ENCODE data around the gene GRIA4.

Gene GRIA4

DNA sequence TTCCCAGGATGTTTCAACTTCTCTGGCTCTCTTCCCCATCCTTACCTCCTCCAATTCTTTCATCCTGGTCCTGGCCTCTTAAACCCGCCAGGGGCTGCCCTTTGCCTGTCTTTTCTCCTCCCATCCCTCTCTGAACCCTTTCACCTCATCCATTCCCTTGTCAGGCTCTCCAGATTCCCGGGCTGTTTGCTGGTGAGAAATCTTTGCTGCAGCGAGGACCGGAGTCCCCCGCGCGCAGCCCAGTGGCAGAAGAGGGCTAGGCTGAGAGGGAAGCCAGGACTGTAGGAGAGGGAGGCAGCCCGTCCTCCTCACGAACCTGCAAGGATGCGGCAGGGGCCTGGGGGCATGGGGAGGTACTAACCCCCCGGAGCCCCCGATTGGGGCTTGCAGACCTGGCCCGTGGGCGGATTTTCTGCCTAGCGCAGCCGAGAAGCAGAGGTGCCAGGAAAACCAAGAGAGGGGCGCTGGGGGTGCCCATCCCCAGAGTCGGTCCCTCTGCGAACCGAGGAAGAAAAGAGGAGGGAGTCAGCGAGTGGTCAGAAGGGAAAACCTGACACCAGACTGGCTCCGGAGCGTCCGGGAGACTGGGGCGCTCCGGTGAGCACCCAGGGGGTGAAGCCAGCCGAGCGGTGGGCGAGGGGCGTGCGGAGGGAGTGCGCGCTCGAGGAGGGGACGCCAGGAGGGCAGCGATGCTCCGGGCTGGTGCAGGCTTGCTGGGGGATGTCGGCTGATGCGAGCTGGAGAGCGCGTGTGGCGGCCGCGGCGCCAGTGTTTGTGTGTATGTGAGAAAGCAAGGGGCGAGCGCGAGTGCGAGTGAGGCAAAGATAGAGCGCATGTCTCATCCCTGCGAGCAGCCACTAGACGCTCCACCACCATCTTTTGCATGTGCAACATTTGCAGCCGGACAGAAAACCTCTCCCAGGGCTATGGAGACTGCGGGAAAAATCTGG lies at the start of gene GRIA4:
Gene GRIA4 (plus strand): TSS at position 242 of the 950 bp plus-strand sequence. CDS start 925 bp downstream, outside the sequence.
- DNase-seq = no peak

- no peak for DNase-seq
Observed at GRCh38 chr11:105573091-105573490, 36.8 kb upstream of the GRIA4 start.

GRCh38 chr11:105574974-105575373 lies 34.9 kb upstream of the GRIA4 start:
- DNase-seq = no peak

GRCh38 chr11:105577641-105578040 lies 32.2 kb upstream of the GRIA4 start:
- no peak for DNase-seq

DNA sequence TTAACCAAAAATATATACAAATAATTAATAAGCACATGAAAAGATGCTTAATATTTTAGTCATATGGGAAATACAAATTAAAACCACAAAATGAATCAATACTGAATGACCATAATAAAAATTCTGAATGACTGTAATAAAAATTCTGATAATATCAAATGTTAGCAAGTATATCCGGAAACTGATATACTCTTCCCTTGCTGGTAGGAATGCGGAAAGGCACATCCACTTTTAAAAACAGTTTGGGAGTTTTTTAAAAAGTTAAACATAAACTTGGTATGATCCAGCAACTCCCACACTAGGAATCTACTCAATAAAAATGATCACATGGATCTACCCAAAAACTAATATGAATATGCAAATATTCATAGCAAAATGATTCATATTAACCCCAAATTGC lies 30.8 kb upstream of the GRIA4 start:
- DNase-seq = no peak

DNA sequence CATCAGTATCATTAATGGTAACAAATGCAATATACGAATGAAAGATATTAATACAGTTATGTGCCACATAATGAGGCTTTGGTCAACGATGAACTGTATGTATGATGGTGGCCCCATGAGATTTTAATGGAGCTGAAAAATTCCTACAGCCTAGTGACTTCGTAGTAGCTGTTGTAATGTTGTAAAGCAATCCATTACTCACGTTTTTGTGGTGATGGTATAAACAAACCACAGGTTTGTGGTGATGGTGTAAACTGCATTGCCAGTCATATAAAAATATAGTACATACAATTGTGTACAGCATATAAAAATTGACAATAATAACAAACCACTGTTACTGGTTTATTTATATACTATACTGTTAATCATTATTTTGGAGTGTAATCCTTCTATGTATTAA lies 27.4 kb upstream of the GRIA4 start:
- no peak for DNase-seq

DNA sequence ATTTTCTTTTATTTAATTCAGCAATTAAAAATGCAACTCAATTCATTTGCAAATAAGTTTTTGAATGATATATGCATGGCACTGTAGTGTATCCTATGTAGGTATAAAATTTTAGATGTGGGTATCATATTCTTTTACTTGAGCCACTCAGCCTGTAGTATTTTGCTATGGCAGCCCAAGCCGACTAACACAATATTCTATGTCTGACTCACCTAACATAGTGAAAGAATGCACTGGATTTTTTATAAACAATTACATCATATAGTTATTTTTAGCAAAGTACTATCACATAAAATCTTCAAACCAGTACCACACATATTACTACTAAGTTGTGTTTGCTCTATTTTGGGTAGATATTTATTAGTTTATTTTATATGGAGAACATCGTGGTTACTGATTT lies 21.9 kb upstream of the GRIA4 start:
- no peak for DNase-seq

GRCh38 chr11:105589346-105589745 lies 20.5 kb upstream of the GRIA4 start:
- DNase-seq = no peak

DNA sequence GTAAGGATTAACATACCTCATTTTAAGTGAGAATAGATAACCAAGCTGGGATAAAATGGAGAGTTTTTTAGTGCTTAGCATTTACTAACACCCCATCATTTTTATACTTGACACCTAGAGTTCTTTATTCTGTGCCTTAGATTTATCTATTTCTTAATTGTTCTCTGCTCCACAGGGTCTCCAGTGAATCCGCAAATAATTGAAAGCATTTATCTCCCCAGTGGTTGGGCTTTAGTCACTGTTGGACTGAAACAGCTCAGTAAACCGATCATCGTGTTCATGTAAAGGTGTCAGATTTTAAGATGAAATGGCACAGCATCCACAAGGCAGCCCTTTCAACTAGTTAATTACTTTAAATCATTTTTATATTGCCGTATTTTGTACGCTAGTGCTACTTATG lies 17.8 kb upstream of the GRIA4 start:
- no peak for DNase-seq

GRCh38 chr11:105598371-105598770 lies 11.5 kb upstream of the GRIA4 start:
- DNase-seq = no peak

DNA sequence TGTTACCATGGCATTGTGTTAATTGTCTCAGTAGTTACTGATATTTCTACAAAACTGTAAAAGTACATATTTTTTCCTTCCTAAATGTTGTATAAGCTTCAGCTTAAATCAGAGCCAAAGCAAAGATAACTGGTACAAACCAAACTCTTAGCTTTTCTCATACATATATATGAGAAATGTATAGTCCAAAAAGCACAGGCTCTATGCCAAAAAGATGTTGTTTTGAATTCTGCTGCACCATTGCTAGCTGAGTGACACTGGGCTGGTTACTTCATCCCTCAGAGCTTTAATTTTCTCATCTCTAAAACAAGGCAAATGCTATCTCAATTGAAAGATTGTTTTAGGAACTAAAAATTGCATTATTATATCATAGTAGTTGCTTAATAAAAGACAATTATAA lies 6.7 kb upstream of the GRIA4 start:
- DNase-seq = no peak

- DNase-seq = no peak
Observed at GRCh38 chr11:105609341-105609781, 512 bp upstream of the GRIA4 start.

- DNase-seq = no peak
Observed at GRCh38 chr11:105610871-105611571, 1.1 kb downstream of the GRIA4 start.

- DNase-seq = no peak
Observed at GRCh38 chr11:105611572-105612441, 1.9 kb downstream of the GRIA4 start.

- DNase-seq = no peak
Observed at GRCh38 chr11:105612771-105613170, 2.9 kb downstream of the GRIA4 start.

DNA sequence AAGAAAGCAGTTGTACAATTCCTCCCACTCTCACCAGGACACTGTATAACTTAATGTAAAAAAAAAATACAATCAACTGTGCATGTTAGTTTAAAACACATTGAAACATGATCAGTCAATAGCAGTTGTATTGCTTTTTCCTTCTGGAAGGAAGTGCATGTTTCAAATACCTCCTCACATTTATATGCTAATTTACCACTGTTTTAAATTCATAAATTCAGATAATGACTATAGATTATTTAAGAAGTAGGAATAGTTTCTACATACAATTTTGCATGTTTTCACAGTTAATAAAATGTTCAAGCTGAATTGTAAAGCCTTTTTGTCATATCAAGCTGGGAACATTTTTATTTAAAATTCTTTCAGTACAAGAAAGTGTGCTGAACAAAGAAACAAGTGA lies 3.3 kb downstream of the GRIA4 start:
- no peak for DNase-seq

- DNase-seq = no peak
Observed at GRCh38 chr11:105618343-105618955, 8.6 kb downstream of the GRIA4 start.

DNA sequence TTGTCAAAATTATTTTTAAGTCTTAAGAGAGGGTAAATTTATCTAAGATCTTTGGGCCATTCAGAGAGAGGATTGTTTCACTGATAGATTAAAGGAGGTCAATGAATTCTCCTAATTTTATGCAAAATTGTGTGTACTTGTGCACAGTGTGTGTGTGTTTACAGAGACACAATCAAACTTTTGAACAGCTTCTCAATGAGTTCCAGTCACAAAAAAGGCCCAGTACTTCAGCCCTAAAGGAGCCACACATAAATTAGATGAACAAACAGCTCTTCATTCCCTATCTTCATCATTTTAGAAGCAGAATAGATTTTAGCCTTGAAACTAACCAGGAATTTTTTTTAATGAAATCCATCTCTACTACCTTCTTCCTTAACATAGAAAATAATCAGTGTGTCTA lies 9.7 kb downstream of the GRIA4 start:
- no peak for DNase-seq

DNA sequence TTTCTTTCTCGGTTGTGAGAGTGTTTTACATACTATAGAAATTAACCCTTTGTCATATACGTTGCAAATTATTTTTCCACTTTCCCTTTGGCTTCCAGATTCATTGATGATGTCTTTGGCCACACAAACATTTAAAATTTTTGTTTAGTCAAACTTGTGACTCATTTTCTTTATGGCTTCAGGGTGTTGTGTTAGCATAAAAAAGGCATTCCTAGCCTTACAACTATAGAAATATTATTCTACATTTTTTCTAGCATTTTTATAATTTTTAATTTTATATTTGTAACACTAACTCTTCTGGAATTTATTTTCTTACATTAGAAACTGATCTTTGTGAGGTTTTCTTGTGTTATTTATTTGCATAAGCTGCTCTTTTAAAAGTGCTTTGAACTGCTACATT lies 12.1 kb downstream of the GRIA4 start:
- DNase-seq = no peak

DNA sequence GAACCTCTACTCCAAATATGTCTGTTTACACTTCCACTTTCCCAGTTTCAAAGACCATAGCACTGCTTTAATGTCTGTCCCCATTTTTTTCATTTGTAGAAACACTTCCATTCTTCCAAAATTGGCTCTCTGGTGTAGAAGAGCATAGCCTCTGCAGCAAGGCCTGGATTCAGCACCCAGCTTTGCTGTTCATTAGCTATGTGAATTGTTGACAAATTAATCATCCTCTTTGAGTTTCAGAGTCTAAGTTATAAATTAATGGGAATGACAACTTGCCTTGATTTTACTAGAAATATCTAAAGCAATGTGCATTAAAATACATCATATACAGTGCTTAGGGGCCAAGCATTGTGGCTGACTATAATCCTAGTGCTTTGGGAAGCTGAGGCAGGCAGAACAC lies 22.4 kb downstream of the GRIA4 start:
- DNase-seq = no peak

DNA sequence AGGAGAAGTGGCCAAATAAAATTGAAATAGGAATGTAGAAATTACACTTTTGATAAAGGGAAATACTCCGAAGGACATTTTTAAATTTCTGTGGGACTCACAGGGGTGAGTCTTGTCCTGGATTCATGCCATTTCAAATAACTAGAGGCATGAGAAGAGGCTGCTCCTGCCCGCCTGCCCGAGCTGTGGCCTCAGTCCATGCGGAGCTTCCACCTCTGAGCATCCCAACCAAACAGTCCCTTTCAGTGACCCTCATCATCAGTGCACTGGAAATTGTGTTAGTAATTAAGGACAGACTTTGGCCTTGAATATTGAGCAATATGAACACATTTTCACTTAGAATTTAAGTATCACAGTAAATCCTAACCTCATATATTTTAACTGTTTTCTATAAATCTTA lies 25.6 kb downstream of the GRIA4 start:
- DNase-seq = no peak

GRCh38 chr11:105636496-105636895 lies 26.6 kb downstream of the GRIA4 start:
- DNase-seq = no peak

- no peak for DNase-seq
Observed at GRCh38 chr11:105639527-105639926, 29.7 kb downstream of the GRIA4 start.

Measured in NCI-H1048 (cell line).